Stimulated activated CD8-positive, alpha-beta memory T cell treated with anti-CD3 and anti-CD28 coated beads, Interleukin-4, amount 100 ng/mL, for 24 hours (primary cell): ENCODE measurements around the gene TRAF3.

ENCODE experiments used
- DNase-seq: peaks from one replicate; pipeline ENCODE4 v3.0.0-alpha.2; 2020; ENCODE audit warnings: low read depth

TRAF3 gene

DNA sequence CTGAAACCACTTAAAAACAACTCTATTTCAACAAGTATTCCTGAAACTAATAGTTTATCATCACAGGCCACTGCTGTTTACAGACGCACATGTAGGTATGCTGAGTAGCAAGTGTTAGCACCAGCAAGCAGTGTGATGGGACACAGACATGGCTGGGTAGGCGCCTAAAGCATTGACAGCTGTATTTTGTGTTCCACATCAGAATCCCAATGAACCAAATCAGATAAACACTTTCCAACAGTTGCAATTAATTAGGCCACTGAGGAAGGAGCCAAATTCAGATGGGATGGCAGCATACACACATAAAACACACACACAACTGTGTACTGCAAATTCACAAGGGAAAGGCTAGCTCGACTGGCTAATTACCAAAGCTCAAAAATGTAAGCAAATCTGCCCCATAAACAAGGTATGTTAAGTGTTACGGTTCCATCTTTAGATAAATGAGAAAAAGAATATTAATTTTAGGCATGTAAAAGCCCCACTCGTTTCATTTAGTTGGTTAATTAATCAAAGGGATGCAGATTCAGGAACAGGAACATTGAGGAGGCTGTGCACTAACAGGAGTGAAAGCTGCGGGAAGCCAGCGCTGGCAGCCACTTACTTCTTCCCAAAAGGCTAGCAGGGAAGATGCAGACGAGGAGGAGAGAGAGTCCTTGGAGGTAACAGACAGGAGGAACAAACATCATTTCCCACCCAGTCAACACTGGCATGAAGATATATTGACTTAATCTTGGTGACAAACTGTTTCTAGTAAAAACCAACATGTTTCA is 178.6 kb downstream of the TRAF3 start:
- no peak for DNase-seq

DNA sequence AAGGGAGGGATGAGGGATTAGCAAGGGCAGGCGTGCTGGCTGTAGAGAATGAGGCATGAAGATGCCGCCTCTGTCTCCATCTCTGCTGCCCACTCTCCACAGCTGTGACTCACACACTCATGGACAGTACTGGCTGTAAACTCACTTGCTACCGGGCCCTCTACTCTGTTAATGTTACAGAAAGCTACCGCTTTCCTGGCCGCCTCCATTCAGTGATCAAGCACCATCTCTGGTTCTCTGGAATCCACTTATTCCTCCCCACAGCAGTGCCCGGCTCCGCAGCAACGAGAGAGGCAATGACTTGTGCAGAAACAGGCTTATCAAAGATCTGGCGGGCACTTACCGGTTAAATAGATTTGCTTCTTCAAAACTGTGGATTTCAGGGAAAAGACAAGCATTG is 180.0 kb downstream of the TRAF3 start:
- DNase-seq: no peak

- no peak for DNase-seq
Observed at GRCh38 chr14:102958461-102958860, 181.2 kb downstream of the TRAF3 start.
